ENCODE results near the gene SERINC2. TPM values are rescaled to one million over a fixed set of nuclear protein-coding genes. Genes with fewer than 3 reads are reported as not detected.

SERINC2 gene
- total and polyA plus RNA-seq, 2 donors (not counting 1 experiment from before 2014, with no cell fraction given), result 0.75 to 1.4 TPM

DNA sequence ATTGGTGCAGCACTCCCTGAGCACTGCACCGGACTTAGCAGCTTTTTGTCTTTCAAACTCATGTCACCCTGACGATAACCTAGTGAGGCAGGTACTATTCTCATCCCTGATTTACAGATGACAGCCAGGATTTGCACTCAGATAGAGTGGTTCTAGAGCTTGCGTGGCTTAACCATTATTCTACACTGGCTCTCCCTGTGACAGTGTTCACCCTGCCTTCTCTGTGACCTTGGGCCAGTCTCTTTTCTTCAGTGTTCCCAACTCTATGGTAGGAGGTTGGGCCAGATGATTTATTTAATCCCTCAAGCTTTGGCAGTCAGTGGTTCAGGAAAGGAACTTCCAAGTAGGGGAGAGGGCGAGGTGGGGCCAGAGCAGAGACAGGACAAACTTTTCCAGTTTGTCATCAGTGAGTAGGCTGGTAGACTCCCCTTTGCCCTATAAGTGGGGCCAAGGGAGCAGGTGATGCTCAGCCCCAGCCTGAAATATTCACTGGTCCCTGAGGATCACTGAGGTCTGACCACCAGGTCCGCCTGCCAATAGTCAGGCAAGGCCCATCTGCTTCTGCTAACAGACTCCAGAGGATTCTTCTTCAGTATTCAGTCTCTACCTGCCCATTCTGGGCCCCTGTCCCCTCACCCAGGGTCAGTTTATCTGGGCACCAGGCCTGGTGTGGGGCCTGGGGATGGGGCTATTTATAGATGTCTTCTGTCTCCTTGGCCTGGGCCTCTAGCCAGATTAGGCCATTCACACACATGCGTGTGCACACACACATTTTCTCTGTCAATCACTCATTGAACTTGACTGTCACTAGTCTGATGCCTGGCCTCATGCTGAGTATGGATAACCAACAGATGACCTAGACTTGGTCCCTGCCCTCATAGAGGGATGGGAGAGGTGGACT is 31.4 kb upstream of the SERINC2 start:
- ChIA-PET POLR2A (interaction anchor here (0.6 kb wide), 1 partner anchor 87 kb away, joined by 4 read pairs; no protein-coding TSS in a partner anchor), CTCF (no interaction called here)
- no peaks in the 10 kb centered on the region for H3K9me3 Mint-ChIP-seq (ENCODE audit: insufficient read depth)
- H3K4me1 ChIP-seq (ENCODE audit: control insufficient read depth in 2 of 2, insufficient read depth in 2 of 2, low read length in 2 of 2), result no peaks in the 10 kb centered on the region
- TF ChIP-seq, protein P1, sequence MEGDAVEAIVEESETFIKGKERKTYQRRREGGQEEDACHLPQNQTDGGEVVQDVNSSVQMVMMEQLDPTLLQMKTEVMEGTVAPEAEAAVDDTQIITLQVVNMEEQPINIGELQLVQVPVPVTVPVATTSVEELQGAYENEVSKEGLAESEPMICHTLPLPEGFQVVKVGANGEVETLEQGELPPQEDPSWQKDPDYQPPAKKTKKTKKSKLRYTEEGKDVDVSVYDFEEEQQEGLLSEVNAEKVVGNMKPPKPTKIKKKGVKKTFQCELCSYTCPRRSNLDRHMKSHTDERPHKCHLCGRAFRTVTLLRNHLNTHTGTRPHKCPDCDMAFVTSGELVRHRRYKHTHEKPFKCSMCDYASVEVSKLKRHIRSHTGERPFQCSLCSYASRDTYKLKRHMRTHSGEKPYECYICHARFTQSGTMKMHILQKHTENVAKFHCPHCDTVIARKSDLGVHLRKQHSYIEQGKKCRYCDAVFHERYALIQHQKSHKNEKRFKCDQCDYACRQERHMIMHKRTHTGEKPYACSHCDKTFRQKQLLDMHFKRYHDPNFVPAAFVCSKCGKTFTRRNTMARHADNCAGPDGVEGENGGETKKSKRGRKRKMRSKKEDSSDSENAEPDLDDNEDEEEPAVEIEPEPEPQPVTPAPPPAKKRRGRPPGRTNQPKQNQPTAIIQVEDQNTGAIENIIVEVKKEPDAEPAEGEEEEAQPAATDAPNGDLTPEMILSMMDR (IDR thresholded peaks at IDR 0.05), result no peak
- no peak for TF ChIP-seq EZH2 (IDR thresholded peaks at IDR 0.05; ENCODE audit: borderline replicate concordance, insufficient read depth, low read depth, low read length, poor library complexity, severe bottlenecking)
- no peak overlapping the region for H2AFZ ChIP-seq (ENCODE audit: insufficient read depth, low read depth, low read length, poor library complexity, severe bottlenecking)
- H3K4me3 ChIP-seq (ENCODE audit: control extremely low read depth in 1 of 5, extremely low read depth in 1 of 5, insufficient read depth in 1 of 5, low read depth in 2 of 5, low read length in 4 of 5), result no peak overlapping the region
- no peaks in the 10 kb centered on the region for H3K9me3 ChIP-seq (ENCODE audit: control extremely low read depth in 1 of 3, control insufficient read depth in 2 of 3, insufficient read depth in 1 of 3, low read length in 2 of 3)
- DNase-seq (no peak), ATAC-seq (ENCODE audit: low read depth) (no peak)
- no peaks in the 10 kb centered on the region for H4K20me1 ChIP-seq (ENCODE audit: control insufficient read depth, insufficient read depth, low read length, poor library complexity, severe bottlenecking)
- H3K27ac Mint-ChIP-seq, result no peak overlapping the region
- H3K4me1 Mint-ChIP-seq, result no peaks in the 10 kb centered on the region
- no peaks in the 10 kb centered on the region for H3K79me2 ChIP-seq (ENCODE audit: control insufficient read depth, insufficient read depth, low read length)
- 94% methylated on average over 4 of the region's 6 CpGs for WGBS (ENCODE audit: insufficient coverage)
- peaks cover 0 to 26% (median 2%) of the 10 kb centered on the region in 4 experiments for H3K27me3 ChIP-seq (replicated peaks in 1 of 4; ENCODE audit: control extremely low read depth in 1 of 4, control insufficient read depth in 3 of 4, insufficient read depth in 4 of 4, low read length in 3 of 4)
- no peaks in the 10 kb centered on the region for H3K36me3 ChIP-seq (replicated peaks in 1 of 2; ENCODE audit: control extremely low read depth in 1 of 2, control insufficient read depth in 1 of 2, extremely low read depth in 1 of 2, insufficient read depth in 2 of 2, low read length in 1 of 2)
- no peak overlapping the region for H3K27ac ChIP-seq (ENCODE audit: low read length in 2 of 2)
- intact Hi-C loops (cut with micrococcal nuclease), result no loop called here
- no peak overlapping the region for H3K4me3 Mint-ChIP-seq
- H3K4me2 ChIP-seq (replicated peaks; ENCODE audit: low read depth, low read length, poor library complexity, severe bottlenecking), result no peak overlapping the region
- H3K27me3 Mint-ChIP-seq, result peaks cover 47% of the 10 kb centered on the region
- H3K9ac ChIP-seq (ENCODE audit: low read length), result no peak overlapping the region

DNA sequence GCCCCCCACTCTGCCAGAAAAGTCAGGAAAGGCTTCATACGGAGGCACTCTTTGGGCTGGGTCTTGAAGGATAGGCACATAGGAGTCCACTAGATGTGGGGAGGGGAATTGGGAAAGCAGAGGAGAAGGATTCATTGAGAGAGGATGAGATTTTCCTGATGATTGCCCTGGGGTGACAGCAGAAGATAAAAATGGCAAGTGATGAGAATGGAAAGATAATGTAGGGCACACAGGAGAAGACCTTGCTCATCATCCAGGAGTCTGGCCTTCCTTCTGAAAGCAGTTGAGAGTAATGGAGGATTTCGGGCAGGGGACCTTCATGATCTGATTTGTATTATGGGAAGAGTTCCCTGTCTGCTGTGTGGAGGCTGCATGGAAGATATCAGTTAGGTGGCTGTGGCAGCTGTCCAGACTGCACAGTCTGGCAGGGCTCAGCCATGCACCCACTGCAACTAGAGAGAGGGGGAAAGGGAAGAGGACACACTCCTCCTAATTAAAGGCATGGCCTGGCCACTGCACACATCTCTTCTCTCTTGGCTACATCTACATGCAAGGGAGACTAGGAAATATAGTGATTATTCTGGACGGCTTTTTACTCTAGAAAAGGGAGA is 30.5 kb upstream of the SERINC2 start:
- peaks cover 0 to 26% (median 2%) of the 10 kb centered on the region in 4 experiments for H3K27me3 ChIP-seq (replicated peaks in 1 of 4; ENCODE audit: control extremely low read depth in 1 of 4, control insufficient read depth in 3 of 4, insufficient read depth in 4 of 4, low read length in 3 of 4)
- Mint-ChIP-seq H3K27me3 (peaks cover 43% of the 10 kb centered on the region), H3K27ac (no peak overlapping the region), H3K4me1 (no peaks in the 10 kb centered on the region), H3K9me3 (ENCODE audit: insufficient read depth) (no peaks in the 10 kb centered on the region), H3K4me3 (no peak overlapping the region)
- H4K20me1 ChIP-seq (ENCODE audit: control insufficient read depth, insufficient read depth, low read length, poor library complexity, severe bottlenecking), result no peaks in the 10 kb centered on the region
- H3K9ac ChIP-seq (ENCODE audit: low read length), result no peak overlapping the region
- no peak for ATAC-seq (ENCODE audit: low read depth)
- no peaks in the 10 kb centered on the region for H3K4me1 ChIP-seq (ENCODE audit: control insufficient read depth in 2 of 2, insufficient read depth in 2 of 2, low read length in 2 of 2)
- H3K4me3 ChIP-seq (ENCODE audit: control extremely low read depth in 1 of 5, extremely low read depth in 1 of 5, insufficient read depth in 1 of 5, low read depth in 2 of 5, low read length in 4 of 5), result no peak overlapping the region
- no peak overlapping the region for H3K27ac ChIP-seq (ENCODE audit: low read length in 2 of 2)
- 86% methylated on average over 2 of the region's 3 CpGs for WGBS (ENCODE audit: insufficient coverage)
- no peak overlapping the region for H3K4me2 ChIP-seq (replicated peaks; ENCODE audit: low read depth, low read length, poor library complexity, severe bottlenecking)
- no peaks in the 10 kb centered on the region for H3K36me3 ChIP-seq (replicated peaks in 1 of 2; ENCODE audit: control extremely low read depth in 1 of 2, control insufficient read depth in 1 of 2, extremely low read depth in 1 of 2, insufficient read depth in 2 of 2, low read length in 1 of 2)
- CTCF ChIA-PET, result no interaction called here
- intact Hi-C loops (cut with micrococcal nuclease), result no loop called here
- no peaks in the 10 kb centered on the region for H3K79me2 ChIP-seq (ENCODE audit: control insufficient read depth, insufficient read depth, low read length)
- POLR2A ChIA-PET, result no interaction called here
- no peak overlapping the region for H2AFZ ChIP-seq (ENCODE audit: insufficient read depth, low read depth, low read length, poor library complexity, severe bottlenecking)
- TF ChIP-seq, protein P1 (IDR thresholded peaks at IDR 0.05), result no peak
- TF ChIP-seq EZH2 (IDR thresholded peaks at IDR 0.05; ENCODE audit: borderline replicate concordance, insufficient read depth, low read depth, low read length, poor library complexity, severe bottlenecking), result no peak
- no peaks in the 10 kb centered on the region for H3K9me3 ChIP-seq (ENCODE audit: control extremely low read depth in 1 of 3, control insufficient read depth in 2 of 3, insufficient read depth in 1 of 3, low read length in 2 of 3)
- DNase-seq, result no peak
